Measurements from ENCODE around the gene SLC5A7. TPM values are rescaled to one million over a fixed set of nuclear protein-coding genes. Genes with fewer than 3 reads are reported as not detected.

SLC5A7 gene
- total RNA-seq, 2 experiments from 2014 or later, result not detected

DNA sequence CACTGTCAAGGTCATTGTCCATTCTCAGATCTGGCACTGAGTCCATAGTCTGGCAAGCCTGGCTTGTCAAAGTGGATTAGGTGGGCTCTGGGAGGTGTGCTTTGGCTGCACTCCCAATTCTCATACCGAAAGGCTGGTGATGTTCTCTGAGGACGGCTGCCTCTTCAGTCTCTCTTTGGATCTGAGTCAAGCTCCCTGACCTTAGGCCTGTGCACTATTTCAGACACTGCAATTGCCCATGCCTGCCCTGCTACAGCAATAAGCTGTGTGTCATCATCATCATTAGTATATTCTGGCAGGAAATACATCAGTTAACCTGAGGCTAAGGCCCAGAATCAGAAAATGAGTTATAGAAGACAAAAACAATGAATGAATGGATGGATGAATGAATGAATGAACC is 1.6 kb upstream of the SLC5A7 start:
- H3K4me2 ChIP-seq (ENCODE audit: low read length), result no peak overlapping the region
- H4K20me1 ChIP-seq (ENCODE audit: insufficient read depth, low read length), result no peaks in the 10 kb centered on the region
- no peaks in the 10 kb centered on the region for H3K9me3 ChIP-seq (ENCODE audit: low read length)
- H2AFZ ChIP-seq (ENCODE audit: low read length), result no peak overlapping the region
- no TSS peak for BruUV-seq (replicated peaks)
- ChIA-PET POLR2A (no interaction called here), CTCF (ENCODE audit: unreplicated experiment) (no interaction called here)
- no peaks in the 10 kb centered on the region for H3K4me1 ChIP-seq (ENCODE audit: insufficient read depth, low read length, poor library complexity, severe bottlenecking)
- H3K9me2 ChIP-seq (ENCODE audit: insufficient read depth, low read length), result no peaks in the 10 kb centered on the region
- H3K36me3 ChIP-seq (ENCODE audit: insufficient read depth, low read length), result no peaks in the 10 kb centered on the region
- H3K4me3 ChIP-seq (ENCODE audit: low read depth, low read length, poor library complexity, severe bottlenecking), result no peak overlapping the region
- H3K27ac ChIP-seq (ENCODE audit: low read depth, low read length, poor library complexity, severe bottlenecking), result no peak overlapping the region
- DNase-seq (ENCODE audit: low spot score), result no peak
- intact Hi-C loops (cut with micrococcal nuclease; ENCODE audit: unreplicated experiment), result no loop called here
- H3K79me2 ChIP-seq (ENCODE audit: insufficient read depth, low read depth, low read length), result no peaks in the 10 kb centered on the region
- TF ChIP-seq, protein P1, sequence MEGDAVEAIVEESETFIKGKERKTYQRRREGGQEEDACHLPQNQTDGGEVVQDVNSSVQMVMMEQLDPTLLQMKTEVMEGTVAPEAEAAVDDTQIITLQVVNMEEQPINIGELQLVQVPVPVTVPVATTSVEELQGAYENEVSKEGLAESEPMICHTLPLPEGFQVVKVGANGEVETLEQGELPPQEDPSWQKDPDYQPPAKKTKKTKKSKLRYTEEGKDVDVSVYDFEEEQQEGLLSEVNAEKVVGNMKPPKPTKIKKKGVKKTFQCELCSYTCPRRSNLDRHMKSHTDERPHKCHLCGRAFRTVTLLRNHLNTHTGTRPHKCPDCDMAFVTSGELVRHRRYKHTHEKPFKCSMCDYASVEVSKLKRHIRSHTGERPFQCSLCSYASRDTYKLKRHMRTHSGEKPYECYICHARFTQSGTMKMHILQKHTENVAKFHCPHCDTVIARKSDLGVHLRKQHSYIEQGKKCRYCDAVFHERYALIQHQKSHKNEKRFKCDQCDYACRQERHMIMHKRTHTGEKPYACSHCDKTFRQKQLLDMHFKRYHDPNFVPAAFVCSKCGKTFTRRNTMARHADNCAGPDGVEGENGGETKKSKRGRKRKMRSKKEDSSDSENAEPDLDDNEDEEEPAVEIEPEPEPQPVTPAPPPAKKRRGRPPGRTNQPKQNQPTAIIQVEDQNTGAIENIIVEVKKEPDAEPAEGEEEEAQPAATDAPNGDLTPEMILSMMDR (conservative IDR thresholded peaks at IDR 0.05; ENCODE audit: low read length), result no peak
- TF ChIP-seq EZH2phosphoT487 (IDR thresholded peaks at IDR 0.05; ENCODE audit: borderline replicate concordance, low read depth, low read length), result no peak

DNA sequence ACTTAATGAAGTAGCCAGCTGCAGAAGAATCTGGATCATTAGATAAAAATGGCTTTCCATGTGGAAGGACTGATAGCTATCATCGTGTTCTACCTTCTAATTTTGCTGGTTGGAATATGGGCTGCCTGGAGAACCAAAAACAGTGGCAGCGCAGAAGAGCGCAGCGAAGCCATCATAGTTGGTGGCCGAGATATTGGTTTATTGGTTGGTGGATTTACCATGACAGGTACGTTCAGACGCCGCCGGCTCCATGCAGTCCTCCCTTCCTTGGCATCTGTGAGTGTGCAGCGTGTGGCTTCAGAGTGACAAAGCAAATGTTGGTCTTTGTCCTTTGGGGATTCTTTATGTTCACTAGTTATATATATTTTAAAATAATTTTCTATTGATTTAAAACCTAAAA is 1.8 kb downstream of the SLC5A7 start:
- intact Hi-C loops (cut with micrococcal nuclease; ENCODE audit: unreplicated experiment), result no loop called here
- Histone ChIP-seq H3K4me3 (ENCODE audit: low read depth, low read length, poor library complexity, severe bottlenecking) (no peak overlapping the region), H3K79me2 (ENCODE audit: insufficient read depth, low read depth, low read length) (no peaks in the 10 kb centered on the region), H3K27ac (ENCODE audit: low read depth, low read length, poor library complexity, severe bottlenecking) (no peak overlapping the region), H3K4me1 (ENCODE audit: insufficient read depth, low read length, poor library complexity, severe bottlenecking) (no peaks in the 10 kb centered on the region), H3K9me3 (ENCODE audit: low read length) (no peaks in the 10 kb centered on the region), H4K20me1 (ENCODE audit: insufficient read depth, low read length) (no peaks in the 10 kb centered on the region), H3K36me3 (ENCODE audit: insufficient read depth, low read length) (no peaks in the 10 kb centered on the region), H3K9me2 (ENCODE audit: insufficient read depth, low read length) (no peaks in the 10 kb centered on the region), H2AFZ (ENCODE audit: low read length) (no peak overlapping the region), H3K4me2 (ENCODE audit: low read length) (no peak overlapping the region)
- BruUV-seq (replicated peaks), result no TSS peak
- CTCF ChIA-PET (ENCODE audit: unreplicated experiment), result no interaction called here
- POLR2A ChIA-PET, result no interaction called here
- DNase-seq (ENCODE audit: low spot score), result no peak
- TF ChIP-seq, protein P1 (conservative IDR thresholded peaks at IDR 0.05; ENCODE audit: low read length), result no peak
- no peak for TF ChIP-seq EZH2phosphoT487 (IDR thresholded peaks at IDR 0.05; ENCODE audit: borderline replicate concordance, low read depth, low read length)

DNA sequence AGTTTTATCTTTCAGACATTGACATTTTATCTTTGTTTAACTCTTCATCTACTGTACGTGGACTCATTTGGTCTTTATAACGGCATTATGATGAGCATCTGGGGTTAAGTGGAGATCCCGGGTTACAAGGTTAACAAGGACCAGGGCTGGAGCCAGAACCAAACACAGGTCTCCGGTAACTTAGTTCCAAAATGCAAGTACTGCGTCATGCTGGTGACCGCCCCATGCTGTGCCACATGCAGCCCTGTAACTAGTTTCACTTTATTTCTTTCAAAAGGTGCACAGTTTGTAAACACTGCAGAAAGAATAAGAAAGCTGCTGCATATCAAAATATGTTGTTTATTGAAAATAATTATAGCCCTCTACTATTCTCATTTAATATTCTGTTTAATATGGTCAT is 3.1 kb downstream of the SLC5A7 start:
- intact Hi-C loops (cut with micrococcal nuclease; ENCODE audit: unreplicated experiment), result no loop called here
- H3K4me1 ChIP-seq (ENCODE audit: insufficient read depth, low read length, poor library complexity, severe bottlenecking), result no peaks in the 10 kb centered on the region
- no peak for TF ChIP-seq EZH2phosphoT487 (IDR thresholded peaks at IDR 0.05; ENCODE audit: borderline replicate concordance, low read depth, low read length)
- TF ChIP-seq, protein P1 (conservative IDR thresholded peaks at IDR 0.05; ENCODE audit: low read length), result no peak
- H3K79me2 ChIP-seq (ENCODE audit: insufficient read depth, low read depth, low read length), result no peaks in the 10 kb centered on the region
- H3K4me2 ChIP-seq (ENCODE audit: low read length), result no peak overlapping the region
- ChIA-PET CTCF (ENCODE audit: unreplicated experiment) (no interaction called here), POLR2A (no interaction called here)
- H3K36me3 ChIP-seq (ENCODE audit: insufficient read depth, low read length), result no peaks in the 10 kb centered on the region
- no peak overlapping the region for H3K27ac ChIP-seq (ENCODE audit: low read depth, low read length, poor library complexity, severe bottlenecking)
- H3K4me3 ChIP-seq (ENCODE audit: low read depth, low read length, poor library complexity, severe bottlenecking), result no peak overlapping the region
- no peaks in the 10 kb centered on the region for H3K9me3 ChIP-seq (ENCODE audit: low read length)
- H3K9me2 ChIP-seq (ENCODE audit: insufficient read depth, low read length), result no peaks in the 10 kb centered on the region
- BruUV-seq (replicated peaks), result no TSS peak
- no peaks in the 10 kb centered on the region for H4K20me1 ChIP-seq (ENCODE audit: insufficient read depth, low read length)
- H2AFZ ChIP-seq (ENCODE audit: low read length), result no peak overlapping the region
- DNase-seq (ENCODE audit: low spot score), result no peak

Measured in OCI-LY7 (cell line).